Thoracic aorta (tissue), 2 donors: ENCODE data around the gene TRIM41. TPM values are rescaled to one million over a fixed set of nuclear protein-coding genes. Genes with fewer than 3 reads are reported as not detected.

Experiments used
- ATAC-seq: fragments of 150-250 bp; one replicate; pipeline ENCODE4 v1.8.0; 2017; ENCODE audit warnings: low read depth; ENCODE audit not compliant: insufficient number of reproducible peaks, low FRiP score
- DNase-seq: peaks from one replicate; pipeline ENCODE4 v3.0.0-alpha.2; 2020; ENCODE audit warnings: low spot score
- H3K27ac ChIP-seq, 2 donors: fragments of 200-600 bp; sonication (generic); 1 replicate in 1 of 2; 2 replicates in 1 of 2; pipeline ENCODE4 v1.5.1; 2016; ENCODE audit warnings: mild to moderate bottlenecking in 2 of 2, moderate library complexity in 2 of 2
- H3K27me3 ChIP-seq: fragments of 200-600 bp; sonication (generic); replicated peaks from 2 replicates; pipeline ENCODE4 v1.6.0; 2016; ENCODE audit warnings: mild to moderate bottlenecking; ENCODE audit not compliant: insufficient read depth
- H3K36me3 ChIP-seq: fragments of 200-600 bp; sonication (generic); one replicate; pipeline ENCODE4 v1.5.1; 2016
- H3K4me1 ChIP-seq, 2 donors: fragments of 200-600 bp; sonication (generic); 1 replicate in 1 of 2; 2 replicates in 1 of 2; pipeline versions ENCODE4 v1.5.1 to v1.6.0; 2016; ENCODE audit warnings: low read depth in 2 of 2, mild to moderate bottlenecking in 1 of 2; ENCODE audit not compliant: control insufficient read depth in 1 of 2
- H3K4me3 ChIP-seq: fragments of 200-600 bp; sonication (generic); 2 replicates; pipeline ENCODE4 v1.5.1; 2016; ENCODE audit warnings: mild to moderate bottlenecking
- H3K9me3 ChIP-seq: fragments of 200-600 bp; sonication (generic); 2 replicates; pipeline ENCODE4 v1.5.1; 2016
- CTCF ChIP-seq: fragments of 200-600 bp; sonication (generic); IDR thresholded peaks from one replicate; pipeline ENCODE4 v1.5.1; 2019; ENCODE audit warnings: antibody characterized with exemption
- total RNA-seq, 2 donors: library from RNA; depleted of rRNA; stranded (reverse); fragments of >200 nt; gene quantifications; one replicate each; pipeline versions ENCODE4 v1.1.0 to v1.2.3, GENCODE V29; 2016

TRIM41 gene
- total RNA-seq, 2 donors from 2014 or later = 12.2 to 12.4 TPM

- Histone ChIP-seq H3K27ac (no peak overlapping the region), H3K4me1 (peaks cover 47 to 79% of the 10 kb centered on the region in 2 donors)
- no peak for DNase-seq
Observed at GRCh38 chr5:181255836-181256578, 32.9 kb downstream of the TRIM41 start.

GRCh38 chr5:181258576-181258975 lies 35.5 kb downstream of the TRIM41 start:
- Histone ChIP-seq H3K27me3 (no peaks in the 10 kb centered on the region), H3K4me1 (peaks cover 45 to 63% of the 10 kb centered on the region in 2 donors), H3K36me3 (peaks cover 6% of the 10 kb centered on the region), H3K4me3 (peak overlapping the region; percentile 95), H3K27ac (no peak overlapping the region), H3K9me3 (no peaks in the 10 kb centered on the region)
- no peak for TF ChIP-seq CTCF
- DNase-seq = no peak
- no peak for ATAC-seq

More at GRCh38 chr5:181255836-181256578, 32.9 kb downstream of the TRIM41 start:
- Histone ChIP-seq H3K9me3 (no peaks in the 10 kb centered on the region), H3K36me3 (peaks cover 6% of the 10 kb centered on the region), H3K27me3 (no peaks in the 10 kb centered on the region), H3K4me3 (no peak overlapping the region)
- TF ChIP-seq CTCF = no peak
- no peak for ATAC-seq

- peaks cover 4% of the 10 kb centered on the region for H3K36me3 ChIP-seq
- no peaks in the 10 kb centered on the region for H3K27me3 ChIP-seq
- H3K27ac ChIP-seq = no peak overlapping the region
- no peak for TF ChIP-seq CTCF
- peak overlapping the region; percentile 95 for H3K4me3 ChIP-seq
- ATAC-seq = no peak
- DNase-seq = no peak
- no peaks in the 10 kb centered on the region for H3K9me3 ChIP-seq
- H3K4me1 ChIP-seq = peaks cover 45 to 57% of the 10 kb centered on the region in 2 donors
Observed at GRCh38 chr5:181259283-181259682, 36.2 kb downstream of the TRIM41 start.

- Histone ChIP-seq H3K27me3 (no peaks in the 10 kb centered on the region), H3K4me3 (peak overlapping the region; percentile 95), H3K9me3 (no peaks in the 10 kb centered on the region), H3K27ac (peak overlapping the region; percentile 97 to 99), H3K4me1 (peaks cover 43 to 48% of the 10 kb centered on the region in 2 donors), H3K36me3 (peaks cover 4% of the 10 kb centered on the region)
- TF ChIP-seq CTCF = no peak
- no peak for DNase-seq
- ATAC-seq = no peak
Observed at GRCh38 chr5:181259974-181260719, 37.1 kb downstream of the TRIM41 start.

GRCh38 chr5:181260720-181261319 lies 37.7 kb downstream of the TRIM41 start, which contains the start of gene TRIM52:
Gene TRIM52 (minus strand): TSS chr5:181261143. CDS start chr5:181260813, 330 bp downstream.
- H3K9me3 ChIP-seq = no peaks in the 10 kb centered on the region
- peaks cover 36 to 42% of the 10 kb centered on the region in 2 donors for H3K4me1 ChIP-seq
- peak within 1 kb of the TSS; percentile 97 to 99 for H3K27ac ChIP-seq
- peak; percentile 86 for ATAC-seq
- peak; percentile 64 for DNase-seq
- TF ChIP-seq CTCF = no peak
- H3K4me3 ChIP-seq = peak within 1 kb of the TSS; percentile 95
- H3K36me3 ChIP-seq = peaks cover 4% of the 10 kb centered on the region
- no peaks in the 10 kb centered on the region for H3K27me3 ChIP-seq
